ENCODE data around the gene GRB14. TPM values are rescaled to one million over a fixed set of nuclear protein-coding genes. Genes with fewer than 3 reads are reported as not detected.
A peak's percentile ranks its signal among the peaks of the same experiment; 100 is the strongest.

GRB14 gene
- total and polyA plus RNA-seq, 10 donors = 0.28 to 6.7 (median 2.5) TPM

DNA sequence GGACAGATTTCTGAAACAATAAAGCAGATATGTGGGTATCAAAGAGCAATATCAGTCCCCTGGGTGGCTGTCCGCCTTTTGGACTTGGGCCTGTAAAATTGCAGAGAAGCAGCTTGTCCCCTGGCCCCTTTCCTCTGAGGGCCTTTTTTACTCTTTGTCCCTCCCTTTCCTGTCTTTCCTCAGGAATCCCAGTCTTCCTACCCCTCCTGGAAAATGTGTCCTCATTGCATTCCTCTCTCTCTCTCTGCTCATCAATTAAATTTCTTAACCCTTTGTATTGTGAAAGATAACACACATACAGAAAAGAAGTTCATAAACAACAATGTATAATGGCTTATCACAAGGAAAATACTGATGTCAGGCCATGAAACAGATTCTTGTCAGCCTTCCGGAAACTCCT, 3.0 kb upstream of the GRB14 start:
- DNase-seq = no peak
- Histone ChIP-seq H3K9me3 (peaks cover 0 to 8% (median 0%) of the 10 kb centered on the region in 8 donors), H3K27me3 (replicated peaks in 1 of 7) (peaks cover 0 to 33% (median 15%) of the 10 kb centered on the region in 7 donors), H3K4me1 (peaks cover 0 to 15% (median 9%) of the 10 kb centered on the region in 6 donors), H3K27ac (no peak overlapping the region), H3K4me3 (no peak overlapping the region), H3K36me3 (no peaks in the 10 kb centered on the region)
- WGBS, 5 donors = 68 to 87% (median 83%) methylated on average over 2 of the region's 2 CpGs
- TF ChIP-seq POLR2A (IDR thresholded peaks at IDR 0.05) = no peak
- no peak for TF ChIP-seq POLR2AphosphoS5 (IDR thresholded peaks at IDR 0.05)
- no peak for TF ChIP-seq CTCF (IDR thresholded peaks at IDR 0.05 in 8 of 11, conservative IDR thresholded peaks at IDR 0.05 in 3 of 11)
- intact Hi-C loops (cut with DNase I; ENCODE audit: low total_unique reads) = no loop called here

DNA sequence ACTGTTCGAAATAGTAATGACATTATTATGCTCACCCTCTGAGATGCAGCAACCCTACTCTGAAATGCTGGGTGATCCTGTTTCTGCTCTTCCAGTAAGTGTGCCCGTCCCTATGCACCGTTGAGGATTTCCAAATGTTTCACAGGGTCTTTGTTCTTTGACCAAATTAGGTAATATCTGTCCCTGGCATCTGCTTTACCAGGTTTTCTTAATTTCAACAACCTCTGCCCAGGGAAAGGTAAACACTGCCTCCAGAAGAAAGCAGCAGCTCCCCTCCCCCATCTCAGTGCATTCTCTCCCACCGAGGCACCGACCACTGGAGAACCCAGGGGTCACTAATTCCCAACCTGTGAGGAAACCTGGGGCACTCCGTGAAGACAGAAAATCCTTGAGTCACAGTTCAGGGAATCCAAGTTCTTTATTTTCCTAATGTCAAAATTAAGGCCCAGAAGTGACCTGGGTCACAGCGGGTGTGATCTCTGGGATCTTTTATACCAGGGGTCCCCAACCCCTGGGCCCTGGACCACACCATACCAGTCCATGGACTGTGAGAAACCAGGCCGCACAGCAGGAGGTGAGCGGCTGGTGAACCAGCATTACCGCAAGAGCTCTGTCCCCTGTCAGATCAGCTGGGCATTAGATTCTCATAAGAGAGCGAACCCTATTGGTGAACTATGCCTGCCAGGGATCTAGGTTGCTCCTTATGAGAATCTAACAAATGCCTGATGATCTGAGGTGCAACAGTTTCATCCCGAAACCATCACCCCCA, 1.2 kb upstream of the GRB14 start:
- TF ChIP-seq POLR2A (IDR thresholded peaks at IDR 0.05) = no peak
- no peak for TF ChIP-seq POLR2AphosphoS5 (IDR thresholded peaks at IDR 0.05)
- TF ChIP-seq CTCF (IDR thresholded peaks at IDR 0.05 in 8 of 11, conservative IDR thresholded peaks at IDR 0.05 in 3 of 11) = no peak
- DNase-seq = no peak

DNA sequence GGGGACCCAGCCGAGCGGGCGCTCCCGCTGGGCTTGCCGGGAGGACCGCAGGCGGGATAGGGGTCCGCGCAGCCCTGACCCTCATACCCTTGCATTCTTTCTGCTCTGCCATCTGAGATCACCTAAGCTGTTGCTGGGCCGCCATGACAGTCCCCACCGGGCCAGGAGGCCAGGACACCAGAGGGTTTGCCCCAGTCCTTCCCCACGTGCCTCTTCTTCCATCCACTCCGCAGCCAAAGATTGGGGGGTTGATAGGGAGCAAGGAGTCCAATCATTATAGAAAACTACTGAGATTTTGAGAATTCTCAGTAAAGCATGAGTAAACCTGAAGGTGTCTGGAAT, 453 bp upstream of the GRB14 start:
- TF ChIP-seq POLR2A (IDR thresholded peaks at IDR 0.05) (no peak), POLR2AphosphoS5 (IDR thresholded peaks at IDR 0.05) (no peak), CTCF (IDR thresholded peaks at IDR 0.05 in 8 of 11, conservative IDR thresholded peaks at IDR 0.05 in 3 of 11) (no peak)
- Histone ChIP-seq H3K9me3 (no peaks in the 10 kb centered on the region), H3K27ac (no peak overlapping the region), H3K4me3 (peak overlapping the region in 6 of 8 donors; percentile 17 to 73 (median 44)), H3K4me1 (peaks cover 0 to 15% (median 9%) of the 10 kb centered on the region in 6 donors), H3K36me3 (no peaks in the 10 kb centered on the region), H3K27me3 (replicated peaks in 1 of 7) (peaks cover 0 to 39% (median 15%) of the 10 kb centered on the region in 7 donors)
- WGBS, 5 donors = 5 to 25% (median 7%) methylated on average over 5 to 13 of the region's 13 CpGs
- DNase-seq = no peak
- intact Hi-C loops (cut with DNase I; ENCODE audit: low total_unique reads) = no loop called here

More for the DNA sequence above, 1.2 kb upstream of the GRB14 start:
- intact Hi-C loops (cut with DNase I; ENCODE audit: low total_unique reads) = no loop called here
- no peaks in the 10 kb centered on the region for H3K36me3 ChIP-seq
- peaks cover 0 to 39% (median 15%) of the 10 kb centered on the region in 7 donors for H3K27me3 ChIP-seq (replicated peaks in 1 of 7)
- H3K4me1 ChIP-seq = peaks cover 0 to 15% (median 9%) of the 10 kb centered on the region in 6 donors
- WGBS, 5 donors = 83 to 89% (median 87%) methylated on average over 12 of the region's 12 CpGs
- no peaks in the 10 kb centered on the region for H3K9me3 ChIP-seq
- H3K27ac ChIP-seq = no peak overlapping the region
- H3K4me3 ChIP-seq = no peak overlapping the region

DNA sequence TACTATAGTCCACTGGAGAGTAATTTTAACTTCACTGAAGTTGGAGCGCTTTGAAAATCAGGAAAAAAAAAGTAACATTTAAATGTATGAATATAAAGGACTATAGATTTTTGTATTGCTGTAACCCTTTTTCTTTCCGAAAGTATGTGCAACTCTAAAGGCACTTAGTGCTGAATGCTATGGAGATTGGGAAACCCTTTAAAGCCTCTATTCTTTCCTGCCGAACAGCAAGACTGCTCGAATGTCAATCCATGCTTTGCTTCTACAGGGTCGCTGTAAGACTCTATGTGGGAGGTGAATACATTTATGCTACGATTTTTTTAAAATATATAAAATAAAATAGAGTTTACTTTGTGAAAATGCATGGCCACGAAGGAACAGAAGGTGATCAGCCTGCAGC, 825 bp downstream of the GRB14 start:
- no peaks in the 10 kb centered on the region for H3K36me3 ChIP-seq
- peaks cover 0 to 39% (median 15%) of the 10 kb centered on the region in 7 donors for H3K27me3 ChIP-seq (replicated peaks in 1 of 7)
- H3K27ac ChIP-seq = no peak overlapping the region
- TF ChIP-seq CTCF (IDR thresholded peaks at IDR 0.05 in 8 of 11, conservative IDR thresholded peaks at IDR 0.05 in 3 of 11) (no peak), POLR2A (IDR thresholded peaks at IDR 0.05) (no peak), POLR2AphosphoS5 (IDR thresholded peaks at IDR 0.05) (no peak)
- H3K9me3 ChIP-seq = no peaks in the 10 kb centered on the region
- peaks cover 0 to 15% (median 9%) of the 10 kb centered on the region in 6 donors for H3K4me1 ChIP-seq
- H3K4me3 ChIP-seq = peak overlapping the region in 5 of 8 donors; percentile 40 to 73 (median 45)
- WGBS, 5 donors = 23 to 30% (median 26%) methylated on average over 7 of the region's 7 CpGs
- DNase-seq = no peak
- intact Hi-C loops (cut with DNase I; ENCODE audit: low total_unique reads) = no loop called here

Data from spleen (tissue), 11 donors.